ENCODE measurements around the gene INSR.

The INSR gene

GRCh38 chr19:7126132-7126531, 168.1 kb downstream of the INSR start:
- DNase-seq, result no peak
- in situ Hi-C loops (cut with HindIII; ENCODE audit: low pct_ligation_motif_present, low pct_unique_long_range_greater_than_20kb, low sequenced_read_pairs), result no loop called here

- no peak for DNase-seq
- in situ Hi-C loops (cut with HindIII; ENCODE audit: low pct_ligation_motif_present, low pct_unique_long_range_greater_than_20kb, low sequenced_read_pairs), result no loop called here
Measured at GRCh38 chr19:7125221-7125620, 169.0 kb downstream of the INSR start.

- no peak for DNase-seq
Measured at GRCh38 chr19:7124782-7125181, 169.4 kb downstream of the INSR start.

GRCh38 chr19:7122701-7123100, 171.5 kb downstream of the INSR start:
- in situ Hi-C loops (cut with HindIII; ENCODE audit: low pct_ligation_motif_present, low pct_unique_long_range_greater_than_20kb, low sequenced_read_pairs), result no loop called here
- no peak for DNase-seq

More at GRCh38 chr19:7124782-7125181, 169.4 kb downstream of the INSR start:
- in situ Hi-C loops (cut with HindIII; ENCODE audit: low pct_ligation_motif_present, low pct_unique_long_range_greater_than_20kb, low sequenced_read_pairs), result no loop called here

- in situ Hi-C loops (cut with HindIII; ENCODE audit: low pct_ligation_motif_present, low pct_unique_long_range_greater_than_20kb, low sequenced_read_pairs), result no loop called here
- no peak for DNase-seq
Measured at GRCh38 chr19:7120499-7120898, 173.7 kb downstream of the INSR start.

GRCh38 chr19:7119582-7119981, 174.6 kb downstream of the INSR start:
- in situ Hi-C loops (cut with HindIII; ENCODE audit: low pct_ligation_motif_present, low pct_unique_long_range_greater_than_20kb, low sequenced_read_pairs), result no loop called here
- DNase-seq, result no peak

DNA sequence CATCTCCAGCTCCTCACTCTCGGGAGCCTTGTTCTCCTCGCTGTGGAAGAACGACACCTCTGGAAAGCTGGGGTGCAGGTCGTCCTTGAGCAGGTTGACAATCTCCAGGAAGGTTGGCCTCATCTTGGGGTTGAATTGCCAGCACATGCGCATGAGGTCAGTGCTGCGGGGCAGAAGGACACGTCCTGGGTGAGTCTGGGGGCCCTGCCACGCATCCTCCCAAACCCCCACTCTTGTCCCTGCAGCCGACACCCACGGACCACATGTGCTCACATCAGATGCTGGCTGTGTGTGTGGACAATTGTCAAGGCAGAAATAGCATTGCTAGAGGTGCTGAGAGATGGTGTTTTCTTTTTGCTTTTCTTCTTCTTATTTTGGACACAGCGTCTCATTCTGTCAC, 177.0 kb downstream of the INSR start:
- no peak for DNase-seq

DNA sequence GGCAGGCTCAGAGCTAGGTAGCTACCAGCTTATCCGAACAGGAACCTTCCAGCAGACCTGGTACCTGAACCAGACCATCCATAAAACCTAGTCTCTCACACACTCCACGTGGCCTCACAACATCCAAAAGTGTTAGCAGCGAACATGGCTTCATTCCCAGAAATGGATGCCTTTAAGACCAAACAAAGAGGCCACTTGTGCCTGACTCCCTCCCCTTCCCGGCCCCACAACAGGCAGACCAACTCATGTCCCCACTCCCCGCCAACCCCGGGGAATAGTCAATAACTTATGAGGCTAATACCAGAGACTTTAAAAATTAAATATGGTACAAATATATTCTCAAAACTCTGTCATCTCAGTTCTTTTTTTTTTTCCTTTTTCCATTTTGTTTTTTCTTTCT, 178.5 kb downstream of the INSR start:
- in situ Hi-C loops (cut with HindIII; ENCODE audit: low pct_ligation_motif_present, low pct_unique_long_range_greater_than_20kb, low sequenced_read_pairs), result no loop called here
- DNase-seq, result no peak

More for the DNA sequence above, 177.0 kb downstream of the INSR start:
- in situ Hi-C loops (cut with HindIII; ENCODE audit: low pct_ligation_motif_present, low pct_unique_long_range_greater_than_20kb, low sequenced_read_pairs), result no loop called here

DNA sequence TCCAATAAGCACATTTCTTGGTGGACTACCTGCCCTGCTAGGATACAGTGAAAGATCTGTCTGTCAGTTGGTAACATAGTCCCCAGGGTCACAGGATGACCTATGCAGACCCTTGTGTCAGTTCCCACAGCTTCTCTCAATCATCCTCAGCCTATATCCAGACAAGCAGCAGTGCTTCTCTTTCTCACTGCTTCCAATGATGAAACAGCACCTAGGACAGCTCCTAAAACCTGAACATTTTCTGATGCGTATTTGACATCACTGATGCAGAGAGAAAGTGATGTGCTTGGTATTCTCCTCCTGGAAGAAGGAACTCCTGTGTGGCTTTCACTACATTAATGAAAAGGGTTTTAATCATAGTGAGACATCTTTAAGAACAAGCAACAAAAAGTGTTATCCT, 181.0 kb downstream of the INSR start:
- no peak for DNase-seq
- in situ Hi-C loops (cut with HindIII; ENCODE audit: low pct_ligation_motif_present, low pct_unique_long_range_greater_than_20kb, low sequenced_read_pairs), result no loop called here

- DNase-seq, result no peak
- in situ Hi-C loops (cut with HindIII; ENCODE audit: low pct_ligation_motif_present, low pct_unique_long_range_greater_than_20kb, low sequenced_read_pairs), result no loop called here
Measured at GRCh38 chr19:7112675-7113074, 181.5 kb downstream of the INSR start.

DNA sequence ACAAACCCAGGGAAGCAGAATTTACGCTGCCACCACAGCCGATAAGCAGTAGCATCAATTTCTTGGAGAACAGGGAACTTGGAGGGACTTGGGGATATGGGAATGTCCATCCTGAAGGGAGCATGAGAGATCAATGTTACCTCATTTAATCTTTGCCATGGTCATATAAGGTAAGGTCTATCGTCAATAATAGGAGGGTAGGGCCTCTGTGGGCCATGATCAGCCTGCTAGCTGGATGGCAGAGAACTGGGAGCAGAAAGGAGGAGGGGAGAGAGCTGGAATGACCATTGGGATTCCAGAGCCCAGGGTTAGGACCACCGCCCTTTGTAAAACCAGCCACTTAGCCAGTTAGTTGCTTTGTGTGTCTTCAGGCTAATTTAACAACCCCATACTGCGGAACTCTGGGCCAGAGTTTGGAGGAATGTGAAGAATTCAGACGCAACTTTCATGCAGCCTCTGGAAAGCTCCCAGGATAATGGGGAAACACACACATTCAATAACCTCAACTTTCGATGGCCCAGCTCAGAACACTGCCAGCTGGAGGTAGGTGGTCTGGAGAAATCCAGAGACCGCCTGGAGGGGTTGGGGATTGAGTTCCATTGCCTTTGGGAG, 184.4 kb downstream of the INSR start:
- in situ Hi-C loops (cut with HindIII; ENCODE audit: low pct_ligation_motif_present, low pct_unique_long_range_greater_than_20kb, low sequenced_read_pairs), result no loop called here
- DNase-seq, result no peak

- no peak for DNase-seq
- in situ Hi-C loops (cut with HindIII; ENCODE audit: low pct_ligation_motif_present, low pct_unique_long_range_greater_than_20kb, low sequenced_read_pairs), result no loop called here
Measured at GRCh38 chr19:7106711-7107657, 187.2 kb downstream of the INSR start.

DNA sequence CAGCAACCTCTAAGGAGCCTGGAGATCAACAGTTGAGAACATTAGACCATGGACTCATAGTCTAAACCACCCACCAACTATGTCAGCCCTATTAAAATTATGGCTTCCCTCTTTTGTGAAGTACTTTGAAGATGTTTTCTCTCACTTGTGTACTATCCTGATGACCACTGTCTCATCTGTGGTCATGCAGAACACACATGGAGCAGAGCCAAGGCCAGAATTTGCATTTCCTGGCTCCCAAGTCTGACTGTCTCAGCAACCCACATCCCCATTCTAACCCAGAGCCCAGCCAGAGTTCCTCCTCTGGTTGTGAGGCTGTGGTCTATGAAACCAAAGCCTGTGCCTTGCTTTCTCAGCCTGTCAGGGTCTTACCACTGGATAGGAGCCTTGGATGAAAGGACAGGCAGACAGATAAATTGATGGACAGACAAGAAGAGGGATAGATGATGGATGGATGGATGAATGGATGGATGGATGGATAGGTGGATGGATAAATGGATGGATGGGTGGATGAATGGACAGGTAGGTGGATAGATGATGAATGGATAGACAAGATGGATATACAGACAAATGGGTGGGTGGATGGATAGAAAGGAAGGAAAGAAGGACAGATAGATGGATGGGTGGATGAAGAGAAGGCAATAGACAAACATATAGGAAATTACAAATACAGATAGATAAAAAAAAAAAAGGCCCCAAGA, 189.3 kb downstream of the INSR start:
- DNase-seq, result no peak
- in situ Hi-C loops (cut with HindIII; ENCODE audit: low pct_ligation_motif_present, low pct_unique_long_range_greater_than_20kb, low sequenced_read_pairs), result no loop called here

- DNase-seq, result no peak
- in situ Hi-C loops (cut with HindIII; ENCODE audit: low pct_ligation_motif_present, low pct_unique_long_range_greater_than_20kb, low sequenced_read_pairs), result no loop called here
Measured at GRCh38 chr19:7101498-7102253, 192.5 kb downstream of the INSR start.

DNA sequence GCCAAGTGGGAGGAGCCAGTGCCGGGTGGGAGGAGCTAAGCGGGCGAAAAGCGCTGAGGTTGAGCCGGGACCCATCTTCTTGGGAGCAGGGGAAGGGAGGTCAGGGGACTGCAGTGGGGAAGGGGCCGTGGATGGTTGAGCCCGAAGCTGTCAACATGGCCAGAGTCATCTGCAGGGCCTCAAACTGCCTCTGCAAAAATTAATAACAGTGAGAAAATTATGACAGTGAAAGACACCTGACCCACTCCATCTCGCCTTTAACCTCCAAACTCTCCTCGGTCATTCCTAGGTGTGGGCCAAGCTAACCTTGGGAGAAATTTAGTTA, 194.7 kb downstream of the INSR start:
- in situ Hi-C loops (cut with HindIII; ENCODE audit: low pct_ligation_motif_present, low pct_unique_long_range_greater_than_20kb, low sequenced_read_pairs), result no loop called here
- no peak for DNase-seq

DNA sequence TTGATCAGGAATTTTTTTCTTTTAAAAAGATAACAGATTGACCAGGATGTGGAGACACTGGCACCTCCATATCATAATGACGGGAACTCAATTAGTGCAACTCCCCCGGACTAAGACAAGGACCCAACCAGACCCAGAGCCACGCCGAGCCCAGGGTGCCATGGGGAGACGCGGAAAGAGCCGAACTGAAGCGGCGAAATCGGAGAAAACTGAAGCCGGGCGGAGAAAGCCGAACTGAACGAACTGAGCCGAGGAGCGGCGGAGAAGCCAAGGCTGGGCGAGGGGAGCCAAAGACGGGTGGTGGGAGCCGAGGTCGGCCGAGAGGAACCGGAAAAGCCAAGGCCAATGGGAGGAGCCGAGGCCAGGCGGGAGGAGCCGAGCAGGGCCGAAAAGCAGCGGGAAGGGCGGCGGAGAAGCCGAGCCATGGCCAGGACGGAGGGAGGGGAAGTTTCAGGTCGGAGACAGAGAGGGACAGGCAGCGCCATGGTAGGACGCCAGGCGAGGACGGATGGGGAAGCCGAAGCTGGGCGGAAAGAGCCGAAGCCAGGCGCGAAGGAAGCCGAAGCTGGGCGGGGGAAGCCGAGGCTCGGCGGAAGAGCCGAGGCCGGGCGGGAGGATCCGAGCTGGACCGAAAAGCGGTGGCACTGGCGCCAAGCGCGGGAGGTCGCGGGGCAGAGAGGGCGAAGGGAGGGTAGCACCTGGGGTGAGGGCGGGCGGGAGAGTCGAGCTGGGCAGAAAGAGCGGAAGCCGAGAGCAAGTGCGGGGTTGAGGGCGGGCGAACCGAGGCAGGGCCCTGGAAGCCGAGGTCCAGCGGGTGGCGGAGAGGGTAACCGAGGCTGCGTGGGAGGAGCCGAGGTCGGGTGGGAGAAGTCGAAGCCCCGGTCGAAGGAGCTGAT, 195.3 kb downstream of the INSR start:
- in situ Hi-C loops (cut with HindIII; ENCODE audit: low pct_ligation_motif_present, low pct_unique_long_range_greater_than_20kb, low sequenced_read_pairs), result no loop called here
- DNase-seq, result peak; percentile 84

- in situ Hi-C loops (cut with HindIII; ENCODE audit: low pct_ligation_motif_present, low pct_unique_long_range_greater_than_20kb, low sequenced_read_pairs), result no loop called here
- no peak for DNase-seq
Measured at GRCh38 chr19:7098096-7098495, 196.1 kb downstream of the INSR start.

- no peak for DNase-seq
- in situ Hi-C loops (cut with HindIII; ENCODE audit: low pct_ligation_motif_present, low pct_unique_long_range_greater_than_20kb, low sequenced_read_pairs), result no loop called here
Measured at GRCh38 chr19:7088999-7089398, 205.2 kb downstream of the INSR start.

Measured in ACHN (cell line).